Tibial nerve (tissue), 4 donors: ENCODE data around the gene OR1S1. TPM values are rescaled to one million over a fixed set of nuclear protein-coding genes. Genes with fewer than 3 reads are reported as not detected.

Source experiments
- DNase-seq, 2 donors: peaks; one replicate each; pipeline ENCODE4 v3.0.0-alpha.2; 2019; ENCODE audit warnings: low spot score in 2 of 2
- H3K27ac ChIP-seq, 4 donors: fragments of 200-600 bp; sonication (generic) in 3 of 4; one replicate each; pipeline ENCODE4 v1.5.1; 2017 to 2019; ENCODE audit warnings: mild to moderate bottlenecking in 1 of 4
- H3K27me3 ChIP-seq, 2 donors: fragments of 200-600 bp; sonication (generic) in 1 of 2; one replicate each; pipeline versions ENCODE4 v1.5.1 to v1.6.0; 2017 to 2019
- H3K36me3 ChIP-seq, 3 donors: fragments of 200-600 bp; sonication (generic); one replicate each; pipeline ENCODE4 v1.5.1; 2018 to 2019
- H3K4me1 ChIP-seq, 4 donors: fragments of 200-600 bp; sonication (generic) in 3 of 4; one replicate each; pipeline ENCODE4 v1.5.1; 2017 to 2019
- H3K4me3 ChIP-seq, 4 donors: fragments of 200-600 bp; sonication (generic) in 3 of 4; one replicate each; pipeline ENCODE4 v1.5.1; 2017 to 2019; ENCODE audit warnings: mild to moderate bottlenecking in 1 of 4, moderate library complexity in 1 of 4
- H3K9me3 ChIP-seq, 4 donors: fragments of 200-600 bp; sonication (generic) in 3 of 4; one replicate each; pipeline ENCODE4 v1.5.1; 2017 to 2019
- CTCF ChIP-seq, 5 experiments: fragments of 200-600 bp in 3 of 5; fragments of 450-650 bp in 2 of 5; sonication (generic) in 3 of 5; IDR thresholded peaks; one replicate each; pipeline ENCODE4 v1.5.1; 2016 to 2019; ENCODE audit warnings: antibody characterized with exemption in 5 of 5, mild to moderate bottlenecking in 3 of 5, moderate library complexity in 2 of 5
- EP300 ChIP-seq, 2 donors: sonication (generic); formaldehyde crosslinking; IDR thresholded peaks; one replicate each; pipeline ENCODE4 v1.6.1; 2017; ENCODE audit warnings: antibody characterized with exemption in 2 of 2, mild to moderate bottlenecking in 1 of 2
- POLR2A ChIP-seq, 2 donors: fragments of 450-650 bp; IDR thresholded peaks; one replicate each; pipeline ENCODE4 v1.6.1; 2017; ENCODE audit warnings: antibody characterized with exemption in 2 of 2, mild to moderate bottlenecking in 2 of 2, moderate library complexity in 2 of 2
- WGBS, 2 donors: methylation state at CpG; one replicate each; pipeline ENCODE4 v1.1.5; 2018; 5-methylcytosine and 5-hydroxymethylcytosine counted together
- total RNA-seq, 4 donors: library from RNA; depleted of rRNA; stranded (reverse); fragments of >200 nt; gene quantifications; one replicate each; pipeline ENCODE4 v1.1.0, GENCODE V29; 2016

OR1S1 gene
- total RNA-seq, 4 donors from 2014 or later = not detected

- H3K9me3 ChIP-seq = no peaks in the 10 kb centered on the region
- TF ChIP-seq CTCF (IDR thresholded peaks at IDR 0.05) (no peak), POLR2A (IDR thresholded peaks at IDR 0.05) (no peak), EP300 (IDR thresholded peaks at IDR 0.05) (no peak)
- no peaks in the 10 kb centered on the region for H3K4me1 ChIP-seq
- DNase-seq = no peak
- H3K27me3 ChIP-seq = no peaks in the 10 kb centered on the region
- no peak overlapping the region for H3K27ac ChIP-seq
- H3K36me3 ChIP-seq = no peaks in the 10 kb centered on the region
- no peak overlapping the region for H3K4me3 ChIP-seq
- 82 to 84% methylated on average over 6 of the region's 6 CpGs for WGBS, 2 donors
Observed at GRCh38 chr11:58178444-58178843, 34.1 kb upstream of the OR1S1 start.

GRCh38 chr11:58179648-58180047 is 32.9 kb upstream of the OR1S1 start:
- H3K4me3 ChIP-seq = no peak overlapping the region
- H3K36me3 ChIP-seq = no peaks in the 10 kb centered on the region
- no peak overlapping the region for H3K27ac ChIP-seq
- DNase-seq = no peak
- TF ChIP-seq EP300 (IDR thresholded peaks at IDR 0.05) (no peak), POLR2A (IDR thresholded peaks at IDR 0.05) (no peak), CTCF (IDR thresholded peaks at IDR 0.05) (no peak)
- H3K9me3 ChIP-seq = no peaks in the 10 kb centered on the region
- H3K27me3 ChIP-seq = no peaks in the 10 kb centered on the region
- 65 to 66% methylated on average over 7 of the region's 7 CpGs for WGBS, 2 donors
- no peaks in the 10 kb centered on the region for H3K4me1 ChIP-seq

GRCh38 chr11:58186938-58187337 is 25.6 kb upstream of the OR1S1 start:
- no peak overlapping the region for H3K27ac ChIP-seq
- H3K27me3 ChIP-seq = no peaks in the 10 kb centered on the region
- no peaks in the 10 kb centered on the region for H3K4me1 ChIP-seq
- no peak for TF ChIP-seq CTCF (IDR thresholded peaks at IDR 0.05)
- no peak for TF ChIP-seq EP300 (IDR thresholded peaks at IDR 0.05)
- no peak for TF ChIP-seq POLR2A (IDR thresholded peaks at IDR 0.05)
- no peak overlapping the region for H3K4me3 ChIP-seq
- H3K36me3 ChIP-seq = no peaks in the 10 kb centered on the region
- no peak for DNase-seq
- no peaks in the 10 kb centered on the region for H3K9me3 ChIP-seq
- WGBS, 2 donors = 71 to 89% methylated on average over 4 of the region's 4 CpGs

GRCh38 chr11:58188770-58189169 is 23.8 kb upstream of the OR1S1 start, which contains the start of gene OR9Q2:
Gene OR9Q2 (plus strand): TSS chr11:58189070. CDS start chr11:58190491, 1,421 bp downstream.
- 91 to 93% methylated on average over 2 of the region's 2 CpGs for WGBS, 2 donors
- Histone ChIP-seq H3K4me1 (no peaks in the 10 kb centered on the region), H3K4me3 (no peak within 1 kb of the TSS)

GRCh38 chr11:58192229-58192628 is 20.3 kb upstream of the OR1S1 start:
- DNase-seq = no peak
- no peak for TF ChIP-seq POLR2A (IDR thresholded peaks at IDR 0.05)
- TF ChIP-seq CTCF (IDR thresholded peaks at IDR 0.05) = no peak
- TF ChIP-seq EP300 (IDR thresholded peaks at IDR 0.05) = no peak
- Histone ChIP-seq H3K4me3 (no peak overlapping the region), H3K4me1 (no peaks in the 10 kb centered on the region), H3K27me3 (no peaks in the 10 kb centered on the region), H3K27ac (no peak overlapping the region), H3K36me3 (no peaks in the 10 kb centered on the region), H3K9me3 (peaks cover 0 to 6% (median 0%) of the 10 kb centered on the region in 4 donors)
- WGBS, 2 donors = 68 to 72% methylated on average over 3 of the region's 3 CpGs

More at GRCh38 chr11:58188770-58189169, 23.8 kb upstream of the OR1S1 start, which contains the start of gene OR9Q2:
- Histone ChIP-seq H3K9me3 (no peaks in the 10 kb centered on the region), H3K27ac (no peak within 1 kb of the TSS), H3K27me3 (no peaks in the 10 kb centered on the region), H3K36me3 (no peaks in the 10 kb centered on the region)
- DNase-seq = no peak
- no peak for TF ChIP-seq CTCF (IDR thresholded peaks at IDR 0.05)
- TF ChIP-seq POLR2A (IDR thresholded peaks at IDR 0.05) = no peak
